Measurements from ENCODE around the gene COBL. TPM values are rescaled to one million over a fixed set of nuclear protein-coding genes. Genes with fewer than 3 reads are reported as not detected.

Gene COBL
- total RNA-seq, 2 donors from 2014 or later, result not detected

DNA sequence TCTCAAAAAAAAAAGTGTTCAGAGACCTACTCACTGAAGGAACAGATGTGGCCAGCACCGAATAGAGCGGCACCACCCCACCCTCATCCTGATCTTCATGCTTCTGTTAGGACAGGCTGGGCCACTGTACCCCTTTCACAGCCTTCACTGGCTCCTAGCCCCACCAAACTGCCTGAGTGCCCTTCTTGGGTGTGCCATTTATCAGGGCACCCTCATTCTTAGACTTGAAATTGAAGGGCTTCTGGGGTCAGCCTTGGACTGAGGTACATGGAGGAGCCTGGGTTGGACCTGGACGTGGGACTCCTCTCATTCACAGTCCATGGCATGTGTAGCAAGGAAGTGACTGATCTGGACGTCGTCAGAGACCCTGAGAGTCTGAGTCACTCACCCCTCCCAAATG lies 190.3 kb downstream of the COBL start:
- no peak overlapping the region for H3K4me3 Mint-ChIP-seq
- no peak for ATAC-seq
- DNase-seq (ENCODE audit: low spot score), result no peak
- peaks cover under 1% of the 10 kb centered on the region in 2 donors for H3K27me3 Mint-ChIP-seq
- no peak overlapping the region for H3K27ac Mint-ChIP-seq
- H3K9me3 Mint-ChIP-seq, result no peaks in the 10 kb centered on the region
- peaks cover 5 to 9% of the 10 kb centered on the region in 2 donors for H3K4me1 Mint-ChIP-seq (ENCODE audit: low read depth in 2 of 2)
- no peaks in the 10 kb centered on the region for H3K36me3 Mint-ChIP-seq

DNA sequence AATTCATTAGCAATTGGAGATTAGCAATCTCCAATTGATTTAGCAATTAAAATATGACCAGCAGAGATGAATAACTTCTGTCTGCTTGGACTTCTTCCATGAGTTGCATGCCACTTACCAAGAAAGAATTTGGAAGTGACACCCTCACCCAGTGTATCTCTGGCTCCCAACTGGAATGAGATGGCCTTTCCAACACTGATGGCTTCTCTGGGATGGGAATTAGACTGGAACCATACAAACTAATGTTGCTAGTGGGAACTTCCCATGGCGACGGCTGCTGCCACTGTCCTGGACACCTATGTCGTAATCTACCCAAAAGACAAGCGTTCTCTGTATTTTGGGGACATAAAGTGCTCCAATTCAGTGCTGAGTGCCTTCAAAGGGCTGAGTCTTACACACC lies 192.3 kb downstream of the COBL start:
- H3K9me3 Mint-ChIP-seq, result no peaks in the 10 kb centered on the region
- H3K4me1 Mint-ChIP-seq (ENCODE audit: low read depth in 2 of 2), result peaks cover 5 to 12% of the 10 kb centered on the region in 2 donors
- H3K27ac Mint-ChIP-seq, result no peak overlapping the region
- no peaks in the 10 kb centered on the region for H3K36me3 Mint-ChIP-seq
- H3K27me3 Mint-ChIP-seq, result peaks cover 7% of the 10 kb centered on the region in 2 donors
- no peak overlapping the region for H3K4me3 Mint-ChIP-seq
- DNase-seq (ENCODE audit: low spot score), result no peak
- ATAC-seq, result no peak

DNA sequence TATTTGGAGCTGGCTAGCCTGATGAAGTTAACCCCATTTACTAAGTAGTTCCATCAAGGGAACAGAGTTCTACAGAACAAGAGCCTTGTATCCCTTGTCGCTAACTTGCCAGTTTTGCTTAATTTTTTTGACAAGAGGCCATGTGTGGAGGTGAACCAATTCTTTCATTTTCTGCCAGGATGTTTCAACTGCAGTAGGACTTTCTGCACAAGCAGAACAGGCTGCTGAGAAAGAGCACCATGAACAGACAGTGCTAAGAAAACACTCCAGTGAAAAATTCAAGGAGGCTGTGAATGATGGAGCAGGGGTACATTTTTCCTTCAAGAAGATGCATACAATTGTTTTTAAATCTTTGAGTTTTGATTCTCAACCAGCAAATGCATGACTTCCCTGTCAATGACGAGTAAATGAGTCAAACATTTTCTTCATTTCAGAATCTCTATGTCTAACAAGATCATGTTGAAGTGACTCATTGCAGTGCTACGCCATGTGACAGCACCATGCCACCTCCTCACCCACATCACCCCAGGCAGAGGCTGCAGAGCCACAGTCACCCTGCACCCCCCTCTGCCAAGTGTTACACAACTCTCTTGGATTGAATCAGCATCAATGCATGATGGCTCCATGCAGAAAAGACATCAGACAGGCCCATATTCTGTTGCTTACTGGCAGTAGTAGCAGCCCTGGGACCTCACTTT lies 193.1 kb downstream of the COBL start:
- H3K27ac Mint-ChIP-seq, result no peak overlapping the region
- H3K9me3 Mint-ChIP-seq, result no peaks in the 10 kb centered on the region
- ATAC-seq (peak; percentile 89 to 93), DNase-seq (ENCODE audit: low spot score) (peak; percentile 78)
- peaks cover 5 to 12% of the 10 kb centered on the region in 2 donors for H3K4me1 Mint-ChIP-seq (ENCODE audit: low read depth in 2 of 2)
- no peak overlapping the region for H3K4me3 Mint-ChIP-seq
- no peaks in the 10 kb centered on the region for H3K36me3 Mint-ChIP-seq
- peaks cover 7% of the 10 kb centered on the region in 2 donors for H3K27me3 Mint-ChIP-seq

DNA sequence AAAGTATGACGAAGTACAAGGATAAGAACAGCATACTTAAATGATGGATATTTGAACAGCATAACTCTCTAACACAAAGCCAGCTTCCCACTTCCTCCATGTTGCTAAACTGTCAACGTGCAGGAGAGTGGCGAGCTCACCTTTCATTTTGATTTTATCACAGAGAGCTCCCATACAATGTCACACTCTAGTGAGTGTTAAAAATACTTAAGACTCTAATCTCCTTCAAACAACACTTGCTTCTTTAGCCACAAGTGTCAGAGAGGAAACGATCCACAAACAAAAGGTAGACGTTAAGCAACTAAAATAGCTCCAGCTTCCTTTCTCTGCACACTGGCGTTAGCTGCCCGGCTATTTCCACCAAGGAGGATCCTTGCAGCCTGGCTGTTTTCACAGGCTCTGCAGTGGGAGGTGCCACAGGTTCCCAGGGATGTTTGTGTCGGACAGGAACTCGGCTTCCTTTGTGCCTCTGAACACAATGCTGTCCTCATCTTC lies 194.6 kb downstream of the COBL start:
- DNase-seq (ENCODE audit: low spot score), result no peak
- H3K4me3 Mint-ChIP-seq, result peak overlapping the region; percentile 25

DNA sequence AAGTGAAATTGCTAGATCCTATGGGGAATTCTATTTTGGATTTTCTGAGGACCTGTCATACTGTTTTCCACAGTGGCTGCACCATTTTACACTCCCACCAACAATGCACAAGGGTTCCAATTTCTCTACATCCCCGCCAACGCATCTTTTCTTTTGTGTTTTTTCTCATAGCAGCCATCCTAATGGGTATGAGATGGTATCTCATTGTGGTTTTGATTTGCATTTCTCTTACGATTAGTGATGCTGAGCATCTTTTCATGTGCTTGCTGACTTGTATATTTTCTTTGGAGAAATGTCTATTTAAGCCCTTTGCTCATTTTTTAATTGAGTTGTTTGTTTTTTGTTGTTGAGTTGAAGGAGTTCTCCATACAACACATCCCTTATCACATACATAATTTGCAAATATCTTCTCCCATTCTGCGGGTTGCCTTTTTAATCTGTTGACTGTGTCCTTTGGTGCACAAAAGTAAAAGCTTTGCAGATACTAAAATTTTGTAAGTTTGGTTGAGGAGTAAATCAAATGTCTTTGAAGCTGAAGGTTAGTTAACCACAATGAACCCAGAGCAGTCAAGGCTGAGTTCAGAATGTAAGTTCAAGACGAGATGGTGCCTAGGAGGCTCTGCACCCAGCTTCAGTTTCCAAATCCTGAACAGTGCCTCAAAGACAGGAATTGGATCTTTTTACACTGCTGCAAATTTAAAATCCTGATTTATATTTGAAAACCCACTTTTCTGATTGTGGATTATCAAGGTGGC lies 195.4 kb downstream of the COBL start:
- ATAC-seq (no peak), DNase-seq (ENCODE audit: low spot score) (no peak)
- Mint-ChIP-seq H3K9me3 (no peaks in the 10 kb centered on the region), H3K27me3 (peaks cover 7% of the 10 kb centered on the region in 2 donors), H3K4me1 (ENCODE audit: low read depth in 2 of 2) (peaks cover 5 to 12% of the 10 kb centered on the region in 2 donors), H3K36me3 (no peaks in the 10 kb centered on the region), H3K4me3 (no peak overlapping the region), H3K27ac (no peak overlapping the region)

More for the DNA sequence above, 194.6 kb downstream of the COBL start:
- peak; percentile 18 to 30 for ATAC-seq
- H3K9me3 Mint-ChIP-seq, result no peaks in the 10 kb centered on the region
- peaks cover 5 to 12% of the 10 kb centered on the region in 2 donors for H3K4me1 Mint-ChIP-seq (ENCODE audit: low read depth in 2 of 2)
- H3K36me3 Mint-ChIP-seq, result no peaks in the 10 kb centered on the region
- no peak overlapping the region for H3K27ac Mint-ChIP-seq
- peaks cover 7% of the 10 kb centered on the region in 2 donors for H3K27me3 Mint-ChIP-seq

DNA sequence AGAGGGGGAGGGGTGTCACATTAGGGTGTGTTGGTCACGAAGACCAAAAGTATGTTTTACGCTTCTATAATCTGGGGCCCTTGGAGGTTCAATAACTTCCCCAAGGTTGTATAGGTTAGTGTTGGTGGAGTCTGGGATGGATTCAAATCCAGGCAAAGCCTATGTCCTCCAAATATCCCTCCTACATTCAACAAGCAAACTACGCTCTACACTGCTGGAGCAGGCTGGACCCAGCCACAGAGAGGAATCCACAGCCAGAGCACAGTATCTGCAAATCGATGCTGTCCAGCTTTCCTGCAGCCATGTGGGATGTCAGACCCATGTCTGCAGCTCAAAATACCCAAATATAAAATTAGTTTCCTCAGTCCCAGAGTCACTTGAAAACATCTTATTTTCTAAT lies 198.0 kb downstream of the COBL start:
- Mint-ChIP-seq H3K36me3 (no peaks in the 10 kb centered on the region), H3K4me1 (ENCODE audit: low read depth in 2 of 2) (peaks cover 5 to 12% of the 10 kb centered on the region in 2 donors), H3K4me3 (no peak overlapping the region), H3K9me3 (no peaks in the 10 kb centered on the region), H3K27me3 (peaks cover 7% of the 10 kb centered on the region in 2 donors), H3K27ac (no peak overlapping the region)
- no peak for ATAC-seq
- no peak for DNase-seq (ENCODE audit: low spot score)

DNA sequence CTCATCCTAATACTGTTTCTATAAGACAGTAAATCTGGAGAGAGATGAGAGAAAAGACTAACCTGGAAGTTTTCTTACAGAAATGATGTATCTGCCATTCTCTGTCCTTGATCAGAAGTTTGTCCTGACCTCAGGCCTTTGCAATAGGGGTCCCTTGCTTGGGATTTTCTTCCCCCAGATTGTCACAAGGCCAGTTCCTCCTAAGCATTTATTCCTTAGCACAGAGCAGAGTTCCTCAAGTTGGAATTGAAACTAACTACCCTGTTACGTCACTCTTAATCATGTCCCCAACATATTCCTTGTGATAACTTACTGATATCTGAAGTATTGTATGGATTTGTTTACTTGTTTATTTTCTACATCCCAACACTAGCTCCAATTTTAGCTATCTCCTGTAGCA lies 202.1 kb downstream of the COBL start:
- ATAC-seq, result no peak
- Mint-ChIP-seq H3K4me1 (ENCODE audit: low read depth in 2 of 2) (no peaks in the 10 kb centered on the region), H3K36me3 (no peaks in the 10 kb centered on the region), H3K4me3 (no peak overlapping the region), H3K9me3 (no peaks in the 10 kb centered on the region), H3K27ac (no peak overlapping the region), H3K27me3 (no peaks in the 10 kb centered on the region)
- no peak for DNase-seq (ENCODE audit: low spot score)

DNA sequence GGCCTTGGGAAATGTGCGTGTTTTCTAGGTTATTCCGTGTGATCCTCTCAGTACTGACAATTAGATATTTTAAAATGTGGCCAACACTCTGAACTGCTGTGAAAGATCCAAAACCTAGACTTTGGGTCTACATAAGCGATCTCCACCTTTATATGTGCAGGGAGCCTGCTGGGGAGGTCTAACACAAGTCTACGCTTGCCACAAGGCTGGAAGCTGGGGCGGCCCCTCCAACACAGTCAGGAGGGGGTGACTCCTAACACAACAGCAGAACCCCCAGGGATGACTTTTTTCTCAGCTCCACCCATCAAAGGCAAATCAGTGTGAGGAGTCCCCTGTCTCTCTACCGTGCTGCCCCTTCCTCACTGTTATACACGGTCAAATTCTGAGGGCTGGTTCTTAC lies 202.6 kb downstream of the COBL start:
- ATAC-seq (peak in 1 of 2 donors; percentile 29), DNase-seq (ENCODE audit: low spot score) (no peak)
- Mint-ChIP-seq H3K36me3 (no peaks in the 10 kb centered on the region), H3K27me3 (no peaks in the 10 kb centered on the region), H3K4me3 (no peak overlapping the region), H3K9me3 (no peaks in the 10 kb centered on the region), H3K4me1 (ENCODE audit: low read depth in 2 of 2) (peaks cover 0 to 2% of the 10 kb centered on the region in 2 donors), H3K27ac (no peak overlapping the region)

DNA sequence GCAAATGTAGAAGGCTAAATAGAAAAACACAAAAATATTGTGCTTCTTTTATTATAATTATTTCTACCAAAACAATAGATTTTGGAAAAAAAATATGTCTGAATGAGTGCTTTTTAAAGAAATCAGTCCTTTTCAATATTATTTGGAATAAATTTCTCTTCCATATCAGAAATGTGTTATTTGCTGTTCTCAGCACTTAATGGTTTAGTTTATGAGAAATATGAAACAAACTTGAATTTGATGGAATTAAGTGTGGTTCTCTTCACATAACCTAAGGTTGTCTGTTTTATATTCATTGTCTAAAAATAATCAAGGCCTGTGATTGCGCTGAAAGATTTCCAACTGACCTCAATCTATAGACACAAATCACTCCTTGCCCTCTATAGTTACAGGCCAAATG lies 203.0 kb downstream of the COBL start:
- DNase-seq (ENCODE audit: low spot score) (no peak), ATAC-seq (no peak)
- Mint-ChIP-seq H3K36me3 (no peaks in the 10 kb centered on the region), H3K4me1 (ENCODE audit: low read depth in 2 of 2) (peaks cover 0 to 3% of the 10 kb centered on the region in 2 donors), H3K27ac (no peak overlapping the region), H3K4me3 (no peak overlapping the region), H3K27me3 (no peaks in the 10 kb centered on the region), H3K9me3 (no peaks in the 10 kb centered on the region)

DNA sequence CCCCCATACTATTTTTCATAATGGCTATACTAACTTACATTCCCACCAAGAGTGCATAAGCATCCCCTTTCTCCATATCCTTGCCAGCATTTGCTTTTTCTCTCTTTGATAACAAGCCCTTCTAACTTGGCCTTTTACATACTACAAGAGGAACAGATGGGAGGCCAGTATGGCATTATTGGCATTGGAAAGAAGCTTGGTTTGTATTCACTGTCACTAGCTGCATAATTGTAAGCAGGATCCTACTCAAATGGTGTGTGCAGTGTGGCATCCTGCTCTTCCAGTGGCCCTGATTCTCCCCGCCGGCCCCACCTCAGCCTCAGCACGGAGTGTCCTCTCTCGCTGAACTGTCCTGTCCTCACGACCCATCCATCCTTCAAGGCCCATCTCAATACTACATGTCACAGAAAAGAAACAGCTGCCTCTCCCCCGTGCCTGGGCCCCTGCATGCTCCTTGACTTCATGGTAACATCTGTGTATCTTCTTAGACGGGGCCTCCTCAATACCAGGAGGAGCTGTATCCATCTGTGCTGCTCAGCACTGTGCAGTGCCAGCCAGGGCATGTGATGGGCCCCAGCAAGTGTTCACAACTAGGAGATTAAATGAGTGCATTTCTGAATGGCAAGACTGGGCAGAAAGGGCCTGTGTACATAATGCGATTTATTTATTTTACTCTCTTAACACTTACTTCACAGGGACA lies 205.2 kb downstream of the COBL start:
- Mint-ChIP-seq H3K9me3 (no peaks in the 10 kb centered on the region), H3K4me1 (ENCODE audit: low read depth in 2 of 2) (peaks cover 0 to 3% of the 10 kb centered on the region in 2 donors), H3K4me3 (no peak overlapping the region), H3K36me3 (no peaks in the 10 kb centered on the region), H3K27ac (no peak overlapping the region), H3K27me3 (no peaks in the 10 kb centered on the region)
- no peak for DNase-seq (ENCODE audit: low spot score)
- ATAC-seq, result peak in 1 of 2 donors; percentile 9

DNA sequence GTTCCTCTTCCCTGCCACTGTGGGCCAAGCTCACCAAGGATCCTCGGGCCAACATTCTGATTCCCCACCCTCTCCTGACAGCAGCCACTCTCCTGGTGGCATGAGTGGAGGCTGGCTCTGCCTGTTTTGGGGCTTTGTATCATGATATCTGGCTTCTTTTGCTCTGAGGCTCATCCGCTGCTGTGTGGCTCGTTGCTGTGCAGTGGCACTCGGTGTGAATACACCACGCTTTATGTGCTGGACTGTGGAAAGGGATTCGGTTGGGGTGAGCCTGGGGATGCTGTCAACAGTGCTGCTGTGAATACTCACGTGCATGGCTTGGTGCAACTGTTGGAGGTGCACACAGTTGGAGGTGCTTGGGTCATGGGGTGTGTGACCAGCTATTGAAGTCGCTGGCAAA lies 208.5 kb downstream of the COBL start:
- DNase-seq (ENCODE audit: low spot score), result no peak
- no peaks in the 10 kb centered on the region for H3K36me3 Mint-ChIP-seq
- H3K4me3 Mint-ChIP-seq, result no peak overlapping the region
- H3K9me3 Mint-ChIP-seq, result no peaks in the 10 kb centered on the region
- no peak overlapping the region for H3K27ac Mint-ChIP-seq
- peak in 1 of 2 donors; percentile 34 for ATAC-seq
- peaks cover 0 to 3% of the 10 kb centered on the region in 2 donors for H3K4me1 Mint-ChIP-seq (ENCODE audit: low read depth in 2 of 2)
- no peaks in the 10 kb centered on the region for H3K27me3 Mint-ChIP-seq

DNA sequence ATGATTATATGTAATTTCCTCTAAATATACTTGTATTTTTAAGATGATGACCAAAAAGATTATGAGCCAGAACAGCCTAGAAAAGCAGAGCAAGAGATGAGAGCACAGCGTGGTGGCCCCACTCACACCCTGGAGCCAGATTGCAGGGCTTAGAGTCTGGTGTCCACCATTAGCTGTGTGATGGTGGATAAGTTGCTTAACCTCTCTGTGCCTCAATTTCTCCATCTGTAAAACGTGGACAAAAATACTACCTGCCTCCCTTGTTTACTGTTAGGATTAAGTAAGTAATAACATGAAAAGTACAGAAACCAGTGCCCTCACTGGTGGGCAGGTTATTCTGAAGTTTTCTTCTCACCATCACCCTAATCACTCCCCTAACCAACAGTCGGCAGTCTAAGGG lies 212.3 kb downstream of the COBL start:
- Mint-ChIP-seq H3K9me3 (no peaks in the 10 kb centered on the region), H3K27me3 (peaks cover 1 to 5% of the 10 kb centered on the region in 2 donors), H3K4me3 (no peak overlapping the region), H3K4me1 (ENCODE audit: low read depth in 2 of 2) (peaks cover 0 to 3% of the 10 kb centered on the region in 2 donors), H3K36me3 (no peaks in the 10 kb centered on the region), H3K27ac (no peak overlapping the region)
- ATAC-seq (no peak), DNase-seq (ENCODE audit: low spot score) (no peak)

DNA sequence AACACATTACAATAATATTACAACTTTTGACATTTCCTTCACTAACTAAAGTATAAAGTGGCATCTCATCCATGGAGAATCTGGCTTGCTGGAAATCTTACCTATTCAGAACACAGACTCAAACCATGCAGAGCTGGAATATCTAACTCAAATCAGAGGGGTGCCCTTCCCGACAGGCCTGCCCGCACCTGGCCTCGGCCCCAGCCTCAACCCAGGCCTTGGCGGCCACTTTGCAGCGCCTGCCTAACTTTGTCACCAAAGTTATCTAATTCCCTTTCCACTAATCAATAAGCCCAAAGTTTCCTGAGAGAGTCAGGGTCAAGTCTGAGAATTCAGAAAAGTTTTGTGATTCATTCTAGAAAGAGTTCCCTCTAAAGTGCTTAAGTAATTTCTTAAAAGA lies 212.9 kb downstream of the COBL start:
- H3K27me3 Mint-ChIP-seq, result peaks cover 5 to 7% of the 10 kb centered on the region in 2 donors
- H3K9me3 Mint-ChIP-seq, result no peaks in the 10 kb centered on the region
- H3K4me1 Mint-ChIP-seq (ENCODE audit: low read depth in 2 of 2), result no peaks in the 10 kb centered on the region
- ATAC-seq (no peak), DNase-seq (ENCODE audit: low spot score) (no peak)
- H3K36me3 Mint-ChIP-seq, result no peaks in the 10 kb centered on the region
- no peak overlapping the region for H3K4me3 Mint-ChIP-seq
- H3K27ac Mint-ChIP-seq, result no peak overlapping the region

DNA sequence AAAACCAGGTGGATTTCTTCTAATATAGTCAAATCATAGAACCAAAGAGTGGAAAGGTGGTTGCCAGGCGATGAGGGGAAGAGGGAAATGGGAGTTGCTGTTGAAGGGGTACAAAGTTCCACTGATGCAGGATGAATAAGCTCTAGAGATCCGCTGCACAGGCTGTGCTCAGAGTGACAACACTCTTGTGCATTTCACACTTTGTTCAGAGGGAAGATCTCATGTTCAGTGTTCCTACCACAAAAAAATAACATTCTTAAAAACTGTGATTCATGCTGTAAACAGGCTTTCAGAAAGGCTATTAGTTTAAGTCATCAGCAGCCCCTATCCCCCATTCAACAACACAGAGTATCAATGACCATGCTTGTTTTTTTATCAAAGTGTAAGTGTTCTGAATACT lies 213.8 kb downstream of the COBL start:
- Mint-ChIP-seq H3K9me3 (no peaks in the 10 kb centered on the region), H3K36me3 (no peaks in the 10 kb centered on the region), H3K4me1 (ENCODE audit: low read depth in 2 of 2) (no peaks in the 10 kb centered on the region), H3K4me3 (no peak overlapping the region), H3K27me3 (peaks cover 5 to 11% of the 10 kb centered on the region in 2 donors), H3K27ac (no peak overlapping the region)
- DNase-seq (ENCODE audit: low spot score) (no peak), ATAC-seq (no peak)

Data from natural killer cell treated with Interleukin-12 subunit alpha and Interleukin-12 subunit beta and Interleukin-15 and Interleukin-18, amount 100 ng/mL, for 72 hours (primary cell).